ENCODE results near the gene STARD3. TPM values are rescaled to one million over a fixed set of nuclear protein-coding genes. Genes with fewer than 3 reads are reported as not detected.

STARD3 gene
- polyA plus RNA-seq, 2 of the 4 experiments (the other 2 are of a cell fraction): 54.6 to 56.0 TPM

- FAIRE-seq (no peak), ATAC-seq (no peak), DNase-seq (ENCODE audit: low read depth in 1 of 2, low spot score in 1 of 2) (peak; percentile 38 to 40)
- H3K4me3 ChIP-seq: no peak overlapping the region
- H3K9me3 ChIP-seq: no peaks in the 10 kb centered on the region
- POLR2A ChIA-PET: no interaction called here
- 85% methylated on average over 9 of the region's 11 CpGs for WGBS (ENCODE audit: missing lambda C conversion rate)
- H3K27ac ChIP-seq: peak overlapping the region in 1 of 2 experiments; percentile 24; a peak in 1 of 6 replicates
- CTCF ChIA-PET: interaction anchor here (0.9 to 50.7 kb wide), 7 partner anchors 12 to 68 kb away, joined by 3 to 1391 read pairs (median 7); partner anchors contain the start of genes MIEN1, PGAP3, PPP1R1B and STARD3
- H3K4me2 ChIP-seq: peak overlapping the region; percentile 3; the same call in 1 of the 3 replicates
- peaks cover 59% of the 10 kb centered on the region for H3K4me1 ChIP-seq
- TF ChIP-seq HOXB5 (CRISPR knock-in tag; IDR thresholded peaks at IDR 0.05): no peak
- no peak for TF ChIP-seq FOSB (CRISPR knock-in tag; IDR thresholded peaks at IDR 0.05)
- no peak for TF ChIP-seq RCOR1 (IDR thresholded peaks at IDR 0.05; ENCODE audit: low read depth, low read length)
- TF ChIP-seq FOXS1 (CRISPR knock-in tag; IDR thresholded peaks at IDR 0.05): no peak
- TF ChIP-seq ZC3H11A (IDR thresholded peaks at IDR 0.05): no peak
- TF ChIP-seq GATA3 (IDR thresholded peaks at IDR 0.05; ENCODE audit: borderline replicate concordance): no peak
- TF ChIP-seq CBX8 (IDR thresholded peaks at IDR 0.05): no peak
- no peak for TF ChIP-seq CHD4 (IDR thresholded peaks at IDR 0.05; ENCODE audit: borderline replicate concordance)
- no peak for TF ChIP-seq MYC (IDR thresholded peaks at IDR 0.05; ENCODE audit: borderline replicate concordance, low read length)
Observed at GRCh38 chr17:39704821-39705551, 68.0 kb downstream of the STARD3 start.

- TF ChIP-seq BHLHE40 (IDR thresholded peaks at IDR 0.05; ENCODE audit: low read depth, low read length) (no peak), CBX8 (IDR thresholded peaks at IDR 0.05) (no peak), RNF2 (IDR thresholded peaks at IDR 0.05; ENCODE audit: borderline replicate concordance, low read depth) (no peak), EP300 (IDR thresholded peaks at IDR 0.05) (no peak), TP53 (CRISPR knock-in tag; IDR thresholded peaks at IDR 0.05) (no peak), HDAC2 (IDR thresholded peaks at IDR 0.05) (no peak), EHMT2 (IDR thresholded peaks at IDR 0.05; ENCODE audit: low read depth) (no peak), HES2 (IDR thresholded peaks at IDR 0.05) (no peak), BCL3 (IDR thresholded peaks at IDR 0.05) (no peak), RCOR1 (IDR thresholded peaks at IDR 0.05; ENCODE audit: low read depth, low read length) (no peak), HMGXB4 (CRISPR knock-in tag; IDR thresholded peaks at IDR 0.05; ENCODE audit: borderline replicate concordance) (no peak), ESRRA (IDR thresholded peaks at IDR 0.05; ENCODE audit: borderline replicate concordance, low read length) (no peak), ZC3H11A (IDR thresholded peaks at IDR 0.05) (no peak), SMC3 (IDR thresholded peaks at IDR 0.05) (no peak)
- ATAC-seq: no peak
- DNase-seq (ENCODE audit: low read depth in 1 of 2, low spot score in 1 of 2): no peak
- H3K4me1 ChIP-seq: peaks cover 55% of the 10 kb centered on the region
- no peak overlapping the region for H3K4me2 ChIP-seq
- ChIA-PET POLR2A (no interaction called here), CTCF (interaction anchor here (0.9 to 50.7 kb wide), 9 partner anchors 8 to 68 kb away, joined by 3 to 1391 read pairs (median 4); partner anchors contain the start of genes MIEN1, PGAP3, PPP1R1B and STARD3)
- peak overlapping the region in 1 of 2 experiments; percentile 24; a peak in 1 of 6 replicates for H3K27ac ChIP-seq
- WGBS (ENCODE audit: missing lambda C conversion rate): 90% methylated on average over 12 of the region's 12 CpGs
- no peaks in the 10 kb centered on the region for H3K9me3 ChIP-seq
- no peak overlapping the region for H3K4me3 ChIP-seq
- no peak for FAIRE-seq
Observed at GRCh38 chr17:39705786-39706348, 68.9 kb downstream of the STARD3 start.
